DOHH2 (cell line): Measurements from ENCODE around the gene GALNS.
A peak's percentile ranks its signal among the peaks of the same experiment; 100 is the strongest.

Source experiments
- H3F3A ChIP-seq: fragments of 200-600 bp; sonication (generic), shearing (Covaris generic); 2 replicates; pipeline ENCODE4 v1.6.0; 2016; ENCODE audit warnings: antibody characterized with exemption, mild to moderate bottlenecking; ENCODE audit not compliant: control insufficient read depth, insufficient read depth
- H3K27ac ChIP-seq: fragments of 200-600 bp; sonication (generic); 2 replicates; pipeline ENCODE4 v1.5.1; 2014; ENCODE audit warnings: low read depth, mild to moderate bottlenecking, low read length, moderate library complexity
- H3K27me3 ChIP-seq: fragments of 200-600 bp; sonication (generic); 2 replicates; pipeline ENCODE4 v1.6.1; 2014; ENCODE audit warnings: mild to moderate bottlenecking, low read length, mixed read lengths; ENCODE audit not compliant: control insufficient read depth
- H3K36me3 ChIP-seq: fragments of 200-600 bp; sonication (generic); 2 replicates; pipeline ENCODE4 v1.6.1; 2014; ENCODE audit warnings: mild to moderate bottlenecking, low read length, moderate library complexity, mixed read lengths; ENCODE audit not compliant: control insufficient read depth
- H3K4me1 ChIP-seq: fragments of 200-600 bp; sonication (generic); 2 replicates; pipeline ENCODE4 v1.6.1; 2014; ENCODE audit warnings: mild to moderate bottlenecking, low read length, mixed read lengths; ENCODE audit not compliant: control insufficient read depth
- H3K4me2 ChIP-seq: fragments of 200-600 bp; sonication (generic); 2 replicates; pipeline ENCODE4 v1.6.0; 2014; ENCODE audit warnings: mild to moderate bottlenecking, low read length, moderate library complexity
- H3K4me3 ChIP-seq: fragments of 200-600 bp; sonication (generic); 2 replicates; pipeline ENCODE4 v1.5.1; 2014; ENCODE audit warnings: mild to moderate bottlenecking, low read length, mixed read lengths
- H3K79me2 ChIP-seq: fragments of 200-600 bp; sonication (generic); 2 replicates; pipeline ENCODE4 v1.6.1; 2014; ENCODE audit warnings: mild to moderate bottlenecking, low read length, mixed read lengths; ENCODE audit not compliant: control insufficient read depth
- H3K9me2 ChIP-seq: fragments of 200-600 bp; sonication (generic); replicated peaks from 2 replicates; pipeline ENCODE4 v1.6.1; 2014; ENCODE audit warnings: mild to moderate bottlenecking, low read length, mixed read lengths; ENCODE audit not compliant: control insufficient read depth
- H3K9me3 ChIP-seq: fragments of 200-600 bp; sonication (generic); 2 replicates; pipeline ENCODE4 v1.6.1; 2014; ENCODE audit warnings: antibody characterized with exemption, low read length, mixed read lengths; ENCODE audit not compliant: control insufficient read depth, insufficient read depth
- H4K20me1 ChIP-seq: fragments of 200-600 bp; sonication (generic); 2 replicates; pipeline ENCODE4 v1.6.0; 2014; ENCODE audit warnings: low read depth, mild to moderate bottlenecking, antibody characterized with exemption, low read length, moderate library complexity; ENCODE audit not compliant: control insufficient read depth, insufficient read depth
- EZH2phosphoT487 ChIP-seq: fragments of 200-600 bp; sonication (generic); IDR thresholded peaks from 2 replicates; pipeline ENCODE4 v1.6.1; 2017; ENCODE audit warnings: borderline replicate concordance, mild to moderate bottlenecking, antibody characterized with exemption, low read length, moderate library complexity, mixed read lengths
- TF ChIP-seq, protein P1 (sequence below): fragments of 200-600 bp; sonication (generic); IDR thresholded peaks from one replicate; pipeline ENCODE4 v1.5.1; 2014; ENCODE audit warnings: antibody characterized with exemption, mild to moderate bottlenecking, low read depth, low read length; ENCODE audit not compliant: poor library complexity, severe bottlenecking

The GALNS gene

GRCh38 chr16:88856828-88857727, at the start of gene GALNS, which contains the start of gene TRAPPC2L:
Gene GALNS, minus strand, starts transcription at chr16:88856947. Its CDS starts 70 bp downstream, at chr16:88856877.
Gene TRAPPC2L, plus strand, starts transcription at chr16:88857127. Its CDS starts 24 bp downstream, at chr16:88857151.
- H3K36me3 ChIP-seq = peaks cover 21% of the 10 kb centered on the region
- TF ChIP-seq, protein P1, sequence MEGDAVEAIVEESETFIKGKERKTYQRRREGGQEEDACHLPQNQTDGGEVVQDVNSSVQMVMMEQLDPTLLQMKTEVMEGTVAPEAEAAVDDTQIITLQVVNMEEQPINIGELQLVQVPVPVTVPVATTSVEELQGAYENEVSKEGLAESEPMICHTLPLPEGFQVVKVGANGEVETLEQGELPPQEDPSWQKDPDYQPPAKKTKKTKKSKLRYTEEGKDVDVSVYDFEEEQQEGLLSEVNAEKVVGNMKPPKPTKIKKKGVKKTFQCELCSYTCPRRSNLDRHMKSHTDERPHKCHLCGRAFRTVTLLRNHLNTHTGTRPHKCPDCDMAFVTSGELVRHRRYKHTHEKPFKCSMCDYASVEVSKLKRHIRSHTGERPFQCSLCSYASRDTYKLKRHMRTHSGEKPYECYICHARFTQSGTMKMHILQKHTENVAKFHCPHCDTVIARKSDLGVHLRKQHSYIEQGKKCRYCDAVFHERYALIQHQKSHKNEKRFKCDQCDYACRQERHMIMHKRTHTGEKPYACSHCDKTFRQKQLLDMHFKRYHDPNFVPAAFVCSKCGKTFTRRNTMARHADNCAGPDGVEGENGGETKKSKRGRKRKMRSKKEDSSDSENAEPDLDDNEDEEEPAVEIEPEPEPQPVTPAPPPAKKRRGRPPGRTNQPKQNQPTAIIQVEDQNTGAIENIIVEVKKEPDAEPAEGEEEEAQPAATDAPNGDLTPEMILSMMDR = no peak
- no peak for TF ChIP-seq EZH2phosphoT487
- no peaks in the 10 kb centered on the region for H3K9me3 ChIP-seq
- no peaks in the 10 kb centered on the region for H4K20me1 ChIP-seq
- H3K79me2 ChIP-seq = peaks cover 14% of the 10 kb centered on the region
- H3F3A ChIP-seq = peaks cover 7% of the 10 kb centered on the region
- no peaks in the 10 kb centered on the region for H3K9me2 ChIP-seq
- H3K27ac ChIP-seq = 0 out of 2 replicates have a peak within 1 kb of the TSS, but pooled peaks have one; percentile 3
- no peaks in the 10 kb centered on the region for H3K27me3 ChIP-seq
- peaks cover 30% of the 10 kb centered on the region for H3K4me1 ChIP-seq
- H3K4me2 ChIP-seq = peak within 1 kb of the TSS; percentile 67
- H3K4me3 ChIP-seq = peak within 1 kb of the TSS; percentile 77

DNA sequence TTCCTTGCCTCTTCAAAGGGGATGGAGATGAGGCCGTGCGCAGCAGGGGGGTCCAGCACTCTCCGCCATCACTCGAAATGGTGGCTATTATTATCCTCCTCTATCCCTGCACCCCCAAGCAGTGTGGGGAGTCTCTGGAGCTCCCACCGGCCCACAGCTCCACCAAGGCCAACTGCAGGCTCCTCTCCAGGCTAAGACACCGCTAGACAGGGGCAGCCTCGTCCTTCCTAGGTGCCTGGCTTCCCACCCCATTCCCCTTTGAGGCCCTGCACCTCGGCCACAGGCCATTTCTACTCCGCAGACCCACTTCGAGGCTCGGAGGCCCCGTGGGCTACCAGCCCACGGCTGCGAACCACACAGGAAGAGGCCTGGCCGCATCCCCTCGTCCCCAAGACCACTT, 49.3 kb upstream of the GALNS start:
- TF ChIP-seq EZH2phosphoT487 = no peak
- TF ChIP-seq, protein P1 = no peak
- H3K36me3 ChIP-seq = peaks cover 22% of the 10 kb centered on the region

DNA sequence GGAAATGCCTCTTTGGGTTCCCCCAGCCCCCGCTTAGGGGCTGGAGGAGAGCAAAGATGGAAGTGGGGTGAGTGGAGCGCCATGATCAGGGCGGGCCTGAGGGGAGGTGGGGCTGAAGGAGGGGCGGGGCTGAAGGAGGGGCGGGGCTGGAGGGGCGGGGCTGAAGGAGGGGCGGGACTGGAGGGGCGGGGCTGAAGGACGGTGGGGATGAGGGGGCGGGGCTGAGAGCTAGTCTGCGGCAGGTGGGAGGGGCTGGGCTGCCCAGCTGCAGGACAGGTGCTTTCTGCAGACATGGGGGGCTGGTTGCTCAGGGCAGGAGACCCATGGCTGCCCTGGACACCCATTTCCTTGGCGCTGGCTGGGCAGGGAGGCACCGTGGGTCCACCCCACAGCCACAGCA, 48.8 kb upstream of the GALNS start:
- H4K20me1 ChIP-seq = peaks cover 27% of the 10 kb centered on the region

More for the DNA sequence above, 49.3 kb upstream of the GALNS start:
- peaks cover 11% of the 10 kb centered on the region for H3K4me1 ChIP-seq
- H3K27me3 ChIP-seq = no peaks in the 10 kb centered on the region
- H3K9me3 ChIP-seq = no peaks in the 10 kb centered on the region
- H3K9me2 ChIP-seq = no peaks in the 10 kb centered on the region
- H3K27ac ChIP-seq = no peak overlapping the region
- H3K79me2 ChIP-seq = peaks cover 76% of the 10 kb centered on the region
- H3F3A ChIP-seq = no peaks in the 10 kb centered on the region
- H4K20me1 ChIP-seq = peaks cover 27% of the 10 kb centered on the region
- H3K4me2 ChIP-seq = no peak overlapping the region
- no peak overlapping the region for H3K4me3 ChIP-seq

More for the DNA sequence above, 48.8 kb upstream of the GALNS start:
- Histone ChIP-seq H3K27ac (no peak overlapping the region), H3K4me1 (peaks cover 11% of the 10 kb centered on the region), H3K4me2 (no peak overlapping the region), H3K9me2 (no peaks in the 10 kb centered on the region), H3K36me3 (peaks cover 25% of the 10 kb centered on the region), H3K79me2 (peaks cover 71% of the 10 kb centered on the region), H3F3A (no peaks in the 10 kb centered on the region), H3K9me3 (no peaks in the 10 kb centered on the region), H3K4me3 (no peak overlapping the region), H3K27me3 (no peaks in the 10 kb centered on the region)
- TF ChIP-seq, protein P1 = no peak
- TF ChIP-seq EZH2phosphoT487 = no peak
